ENCODE measurements around the gene MS4A6E. TPM values are rescaled to one million over a fixed set of nuclear protein-coding genes. Genes with fewer than 3 reads are reported as not detected.

MS4A6E gene
- total and polyA plus RNA-seq, 2 donors (not counting 1 experiment from before 2014, with no cell fraction given), result not detected

Other genes starting within 250 kb of the MS4A6E start
- not detected in 2 replicates for gene MS4A2, start 238.6 kb upstream of the MS4A6E start, total RNA-seq
- not detected in 2 replicates for gene MS4A2, start 238.6 kb upstream of the MS4A6E start, polyA plus RNA-seq
- gene MS4A6A, start 144.2 kb upstream of the MS4A6E start, total RNA-seq, result 0.34 and 0.80 TPM in 2 replicates
- gene MS4A6A, start 144.2 kb upstream of the MS4A6E start, polyA plus RNA-seq, result 2.8 and 4.1 TPM in 2 replicates
- 0.42 TPM in 1 of 2 replicates, not detected in the other for gene MS4A4E, start 84.1 kb upstream of the MS4A6E start, total RNA-seq
- gene MS4A4E, start 84.1 kb upstream of the MS4A6E start, polyA plus RNA-seq, result 0.27 and 1.0 TPM in 2 replicates
- 0.51 and 0.99 TPM in 2 replicates for gene MS4A4A, start 46.6 kb upstream of the MS4A6E start, total RNA-seq
- gene MS4A4A, start 46.6 kb upstream of the MS4A6E start, polyA plus RNA-seq, result 0.45 and 0.72 TPM in 2 replicates
- gene MS4A7, start 51.3 kb downstream of the MS4A6E start, total RNA-seq, result 27.2 and 29.1 TPM in 2 replicates
- 10.6 and 16.8 TPM in 2 replicates for gene MS4A7, start 51.3 kb downstream of the MS4A6E start, polyA plus RNA-seq
- 3.4 and 4.9 TPM in 2 replicates for gene MS4A14, start 69.2 kb downstream of the MS4A6E start, total RNA-seq
- gene MS4A14, start 69.2 kb downstream of the MS4A6E start, polyA plus RNA-seq, result 2.7 and 5.4 TPM in 2 replicates
- gene MS4A5, start 102.3 kb downstream of the MS4A6E start, total RNA-seq, result not detected in 2 replicates
- gene MS4A5, start 102.3 kb downstream of the MS4A6E start, polyA plus RNA-seq, result not detected in 2 replicates
- 1,202 and 1,215 TPM in 2 replicates for gene MS4A1, start 128.6 kb downstream of the MS4A6E start, total RNA-seq
- gene MS4A1, start 128.6 kb downstream of the MS4A6E start, polyA plus RNA-seq, result 5,160 and 6,008 TPM in 2 replicates
- not detected in 2 replicates for gene MS4A12, start 165.5 kb downstream of the MS4A6E start, total RNA-seq
- not detected in 2 replicates for gene MS4A12, start 165.5 kb downstream of the MS4A6E start, polyA plus RNA-seq
- gene MS4A13, start 188.1 kb downstream of the MS4A6E start, total RNA-seq, result not detected in 2 replicates
- not detected in 2 replicates for gene MS4A13, start 188.1 kb downstream of the MS4A6E start, polyA plus RNA-seq

Measured in B cell (primary cell).